H7 (cell line): Measurements from ENCODE around the gene SBNO2. TPM values are rescaled to one million over a fixed set of nuclear protein-coding genes. Genes with fewer than 3 reads are reported as not detected.
"Not testable (repeated sequence)": the region's sequence is repeated elsewhere in the genome, so short reads cannot be mapped to it uniquely, and the experiment has no call there.

Experiments
- DNase-seq: peaks from one replicate; pipeline ENCODE4 v3.0.0; 2012
- H3K27me3 ChIP-seq: 2 replicates; pipeline ENCODE4 v1.6.0; 2011; ENCODE audit warnings: mild to moderate bottlenecking, low read length; ENCODE audit not compliant: control insufficient read depth, insufficient read depth
- H3K36me3 ChIP-seq: replicated peaks from 2 replicates; pipeline ENCODE4 v1.5.1; 2011; ENCODE audit warnings: low read length; ENCODE audit not compliant: control insufficient read depth, insufficient read depth
- H3K4me3 ChIP-seq: 2 replicates; pipeline ENCODE4 v1.5.1; 2011; ENCODE audit warnings: low read depth, mild to moderate bottlenecking, control low read depth, low read length, moderate library complexity; ENCODE audit not compliant: insufficient read depth
- total RNA-seq: library from RNA; depleted of rRNA; stranded (reverse); fragments of >200 nt; shearing (Covaris generic); gene quantifications from 2 replicates; pipeline ENCODE4 v1.2.3, GENCODE V29; 2014

SBNO2 gene
- total RNA-seq, 1 experiment from 2014 or later, result 31.4 TPM

DNA sequence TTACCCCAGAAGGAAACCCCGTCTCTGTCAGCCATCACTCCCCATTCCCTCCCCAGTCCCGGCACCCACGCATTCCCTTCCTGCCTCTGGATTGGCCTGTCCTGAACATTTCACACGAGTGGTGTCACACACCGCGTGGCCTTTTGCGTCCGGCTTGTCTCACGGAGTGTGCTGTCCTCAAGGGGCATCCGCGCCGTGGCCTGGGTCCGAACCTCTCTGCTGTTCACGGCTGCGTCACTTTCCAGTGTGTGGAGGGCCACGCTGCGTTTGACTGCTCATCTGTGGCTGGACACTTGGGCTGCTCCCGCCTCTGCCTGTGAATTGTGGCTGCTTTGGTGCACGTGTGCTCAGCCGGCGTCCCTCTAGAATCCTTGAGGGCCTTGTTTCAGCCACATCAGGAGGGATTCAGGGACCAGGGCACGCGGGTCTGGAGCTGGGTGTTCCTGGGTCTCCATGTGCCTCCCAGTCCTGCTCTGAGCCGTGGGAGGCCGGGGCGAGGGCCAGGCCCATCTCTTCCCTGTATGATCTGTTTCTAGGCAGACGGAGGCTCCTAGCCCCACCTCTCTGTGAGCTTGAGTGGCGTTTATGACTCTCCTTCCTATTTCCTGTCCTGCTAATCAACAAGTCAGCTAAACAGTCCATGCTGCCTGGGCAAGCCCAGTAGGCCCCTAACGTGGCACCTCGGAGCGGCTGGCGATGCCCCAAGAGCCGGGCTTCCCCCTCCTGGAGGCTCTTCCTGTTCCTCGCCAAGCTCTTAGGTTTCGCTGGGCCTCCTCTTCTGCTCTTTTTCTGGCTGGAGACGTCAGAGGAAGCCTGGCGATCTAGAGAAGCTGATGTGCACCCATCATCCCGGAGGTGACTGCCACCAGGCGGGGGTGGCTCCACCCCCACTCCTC lies 39.6 kb upstream of the SBNO2 start:
- no peak for DNase-seq
- Histone ChIP-seq H3K36me3 (peaks cover 1% of the 10 kb centered on the region), H3K27me3 (no peaks in the 10 kb centered on the region)

GRCh38 chr19:1211494-1212234 lies 37.6 kb upstream of the SBNO2 start:
- no peaks in the 10 kb centered on the region for H3K27me3 ChIP-seq
- H3K4me3 ChIP-seq, result no peak overlapping the region
- peak; percentile 90 for DNase-seq
- peaks cover 2% of the 10 kb centered on the region for H3K36me3 ChIP-seq

More for the DNA sequence above, 39.6 kb upstream of the SBNO2 start:
- no peak overlapping the region for H3K4me3 ChIP-seq

- H3K27me3 ChIP-seq, result no peaks in the 10 kb centered on the region; the same call in 1 of the 2 replicates
- no peak for DNase-seq
- H3K4me3 ChIP-seq, result no peak overlapping the region
- H3K36me3 ChIP-seq, result peaks cover 2% of the 10 kb centered on the region
Measured at GRCh38 chr19:1210227-1210538, 36.1 kb upstream of the SBNO2 start.

DNA sequence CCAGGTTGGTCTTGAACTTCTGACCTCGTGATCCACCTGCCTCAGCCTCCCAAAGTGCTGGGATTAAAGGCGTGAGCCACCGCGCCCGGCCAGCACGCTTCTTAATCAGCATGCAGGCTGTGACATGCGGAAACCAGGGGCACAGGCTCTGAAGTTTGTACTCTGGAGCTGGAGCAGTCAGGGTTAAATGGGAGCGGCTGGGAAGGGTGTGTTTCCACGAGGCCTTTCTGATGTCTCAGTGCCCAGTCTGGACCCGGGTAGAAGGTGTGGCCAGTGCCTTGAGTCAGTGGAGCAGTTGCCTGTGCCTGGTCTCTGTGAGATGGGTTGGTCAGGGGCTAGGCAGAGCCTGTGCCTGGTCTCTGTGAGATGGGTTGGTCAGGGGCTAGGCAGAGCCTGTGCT lies 34.8 kb upstream of the SBNO2 start:
- not testable (repeated sequence) for H3K4me3 ChIP-seq, H3K27me3 ChIP-seq, H3K36me3 ChIP-seq
- DNase-seq, result peak; percentile 19

- peak; percentile 81 for DNase-seq
- H3K27me3 ChIP-seq, result no peaks in the 10 kb centered on the region; the same call in 1 of the 2 replicates
- peak overlapping the region; percentile 75 for H3K4me3 ChIP-seq
- peaks cover 1% of the 10 kb centered on the region for H3K36me3 ChIP-seq
Measured at GRCh38 chr19:1206864-1207450, 32.9 kb upstream of the SBNO2 start.

GRCh38 chr19:1206150-1206863 lies 32.2 kb upstream of the SBNO2 start:
- DNase-seq, result peak; percentile 84

DNA sequence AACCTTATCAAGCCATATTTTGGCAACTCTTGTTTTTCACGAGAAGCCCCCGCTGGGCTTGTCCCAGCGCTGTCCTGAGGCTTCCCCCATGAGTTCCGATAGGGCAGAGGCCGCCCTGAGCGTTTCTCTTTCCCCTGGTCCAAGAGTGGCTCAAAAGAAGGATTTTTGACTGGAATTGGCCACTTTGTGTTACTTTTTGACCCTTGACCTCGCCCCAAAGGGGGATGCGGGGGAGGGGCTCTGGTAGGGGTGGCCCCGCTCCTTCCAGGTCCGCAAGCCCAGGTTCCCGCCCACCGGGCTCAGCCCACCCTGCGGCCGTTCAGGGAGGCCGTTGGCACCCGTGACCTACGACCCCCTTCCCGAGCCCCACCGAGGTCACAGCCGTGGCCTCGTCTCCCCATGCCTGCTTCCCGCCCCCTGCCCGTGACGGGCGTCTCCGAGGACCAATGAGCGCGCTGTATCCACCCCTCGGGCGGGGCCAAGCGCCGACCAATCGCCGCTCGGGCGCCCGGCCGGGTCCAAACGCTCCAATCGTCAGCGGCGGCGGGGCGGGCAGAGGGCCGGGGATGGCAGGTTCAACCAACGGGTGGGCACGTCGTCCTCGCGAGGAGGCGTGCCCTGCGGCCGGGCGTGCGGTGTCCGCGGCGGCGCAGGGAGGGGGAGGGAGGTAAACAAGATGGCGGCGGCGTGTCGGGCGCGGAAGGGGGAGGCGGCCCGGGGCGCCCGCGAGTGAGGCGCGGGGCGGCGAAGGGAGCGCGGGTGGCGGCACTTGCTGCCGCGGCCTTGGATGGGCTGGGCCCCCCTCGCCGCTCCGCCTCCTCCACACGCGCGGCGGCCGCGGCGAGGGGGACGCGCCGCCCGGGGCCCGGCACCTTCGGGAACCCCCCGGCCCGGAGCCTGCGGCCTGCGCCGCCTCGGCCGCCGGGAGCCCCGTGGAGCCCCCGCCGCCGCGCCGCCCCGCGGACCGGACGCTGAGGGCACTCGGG lies 31.3 kb upstream of the SBNO2 start, which contains the start of gene STK11:
TSS of gene STK11 (plus strand) at position 665 of the 986 bp plus-strand sequence. CDS start 1,136 bp downstream, outside the sequence.
- Histone ChIP-seq H3K36me3 (peaks cover 1% of the 10 kb centered on the region), H3K4me3 (peak within 1 kb of the TSS; percentile 75), H3K27me3 (no peaks in the 10 kb centered on the region; the same call in 1 of the 2 replicates)
- DNase-seq, result peak; percentile 100

More at GRCh38 chr19:1206150-1206863, 32.2 kb upstream of the SBNO2 start:
- Histone ChIP-seq H3K27me3 (no peaks in the 10 kb centered on the region; the same call in 1 of the 2 replicates), H3K4me3 (peak overlapping the region; percentile 75), H3K36me3 (peaks cover 1% of the 10 kb centered on the region)

DNA sequence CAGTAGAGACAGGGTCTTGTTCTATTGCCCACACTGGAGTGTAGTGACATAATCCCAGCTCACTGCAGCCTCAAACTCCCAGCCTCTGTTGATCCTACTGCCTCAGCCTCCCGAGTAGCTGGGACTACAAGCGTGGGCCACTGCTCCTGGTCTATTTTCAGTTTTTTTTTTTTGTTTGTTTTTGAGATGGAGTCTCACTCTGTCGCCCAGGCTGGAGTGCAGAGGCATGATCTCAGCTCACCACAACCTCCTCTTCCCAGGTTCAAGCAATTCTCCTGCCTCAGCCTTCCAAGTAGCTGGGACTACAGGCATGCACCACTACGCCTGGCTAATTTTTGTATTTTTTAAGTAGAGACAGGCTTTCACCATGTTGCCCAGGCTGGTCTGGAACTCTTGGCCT lies 26.5 kb upstream of the SBNO2 start:
- DNase-seq, H3K27me3 ChIP-seq, H3K4me3 ChIP-seq, H3K36me3 ChIP-seq: not testable (repeated sequence)

GRCh38 chr19:1199531-1199930 lies 25.5 kb upstream of the SBNO2 start:
- Histone ChIP-seq H3K27me3 (no peaks in the 10 kb centered on the region), H3K4me3 (no peak overlapping the region), H3K36me3 (no peaks in the 10 kb centered on the region)
- DNase-seq, result peak; percentile 37

- no peak overlapping the region for H3K4me3 ChIP-seq
- H3K36me3 ChIP-seq, result no peaks in the 10 kb centered on the region
- DNase-seq, result no peak
- H3K27me3 ChIP-seq, result no peaks in the 10 kb centered on the region
Measured at GRCh38 chr19:1189419-1189818, 15.4 kb upstream of the SBNO2 start.

DNA sequence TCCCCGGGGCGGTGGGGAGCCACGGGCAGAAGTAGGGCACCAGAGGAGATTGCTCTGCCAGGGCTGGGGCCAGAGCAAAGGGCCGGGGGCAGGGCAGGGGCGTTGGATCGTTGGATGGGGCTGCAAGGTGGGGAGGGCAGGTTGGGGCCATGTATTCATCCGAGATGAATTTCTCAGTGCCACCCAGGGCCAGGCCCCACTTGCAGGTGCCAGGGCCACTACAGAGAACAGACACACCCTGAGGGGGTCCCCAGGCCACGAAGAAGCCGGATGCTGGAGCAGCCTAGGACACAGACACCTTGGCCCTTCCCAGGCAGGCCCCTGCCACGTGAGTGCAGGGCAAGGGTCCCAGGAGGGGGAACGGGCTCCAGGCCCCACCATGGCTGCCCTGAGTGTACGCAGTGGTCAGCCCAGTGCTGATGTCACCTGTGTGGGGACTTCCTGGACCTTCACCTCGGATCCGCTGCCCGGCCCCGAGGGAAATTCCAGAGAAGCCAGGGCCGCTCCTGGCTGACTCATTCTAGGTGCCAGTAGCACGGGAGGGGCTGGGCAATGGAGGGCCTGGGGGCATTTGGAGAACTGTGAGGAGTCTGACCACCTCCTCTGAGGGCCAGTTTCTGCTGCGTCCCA lies 9.6 kb upstream of the SBNO2 start:
- H3K36me3 ChIP-seq, result no peaks in the 10 kb centered on the region
- no peak overlapping the region for H3K4me3 ChIP-seq
- peak; percentile 67 for DNase-seq
- no peaks in the 10 kb centered on the region for H3K27me3 ChIP-seq

- no peak for DNase-seq
- no peak overlapping the region for H3K4me3 ChIP-seq
- H3K27me3 ChIP-seq, result no peaks in the 10 kb centered on the region
- no peaks in the 10 kb centered on the region for H3K36me3 ChIP-seq
Measured at GRCh38 chr19:1182727-1183126, 8.7 kb upstream of the SBNO2 start.

- DNase-seq, result no peak
- H3K27me3 ChIP-seq, result no peaks in the 10 kb centered on the region
Measured at GRCh38 chr19:1182068-1182467, 8.0 kb upstream of the SBNO2 start.

More at GRCh38 chr19:1182068-1182467, 8.0 kb upstream of the SBNO2 start:
- H3K4me3 ChIP-seq, result no peak overlapping the region
- no peaks in the 10 kb centered on the region for H3K36me3 ChIP-seq
